ENCODE results near the gene ATP2A3.
"Not testable (repeated sequence)": the region's sequence is repeated elsewhere in the genome, so short reads cannot be mapped to it uniquely, and the experiment has no call there.

The ATP2A3 gene

GRCh38 chr17:3991699-3992098 is 27.5 kb upstream of the ATP2A3 start:
- not testable (repeated sequence) for DNase-seq (ENCODE audit: low read depth)

GRCh38 chr17:3990386-3991127 is 26.3 kb upstream of the ATP2A3 start:
- no peak for DNase-seq (ENCODE audit: low read depth)

- DNase-seq (ENCODE audit: low read depth) = no peak
Measured at GRCh38 chr17:3989041-3989886, 25.0 kb upstream of the ATP2A3 start.

GRCh38 chr17:3988297-3989040 is 24.2 kb upstream of the ATP2A3 start:
- DNase-seq (ENCODE audit: low read depth) = no peak

GRCh38 chr17:3986939-3987335 is 22.7 kb upstream of the ATP2A3 start:
- DNase-seq (ENCODE audit: low read depth) = no peak

- DNase-seq (ENCODE audit: low read depth) = no peak
Measured at GRCh38 chr17:3986270-3986938, 22.2 kb upstream of the ATP2A3 start.

- no peak for DNase-seq (ENCODE audit: low read depth)
Measured at GRCh38 chr17:3985846-3986245, 21.6 kb upstream of the ATP2A3 start.

GRCh38 chr17:3983606-3984484 is 19.6 kb upstream of the ATP2A3 start:
- DNase-seq (ENCODE audit: low read depth) = no peak

- DNase-seq (ENCODE audit: low read depth) = no peak
Measured at GRCh38 chr17:3982541-3983017, 18.3 kb upstream of the ATP2A3 start.

GRCh38 chr17:3982113-3982512 is 17.9 kb upstream of the ATP2A3 start:
- DNase-seq (ENCODE audit: low read depth) = no peak

GRCh38 chr17:3981455-3981854 is 17.2 kb upstream of the ATP2A3 start:
- DNase-seq (ENCODE audit: low read depth) = no peak

GRCh38 chr17:3980381-3981014 is 16.3 kb upstream of the ATP2A3 start:
- DNase-seq (ENCODE audit: low read depth) = no peak

- DNase-seq (ENCODE audit: low read depth) = no peak
Measured at GRCh38 chr17:3979290-3979611, 15.0 kb upstream of the ATP2A3 start.

- DNase-seq (ENCODE audit: low read depth) = no peak
Measured at GRCh38 chr17:3978421-3979289, 14.4 kb upstream of the ATP2A3 start.

GRCh38 chr17:3977387-3977786 is 13.2 kb upstream of the ATP2A3 start:
- no peak for DNase-seq (ENCODE audit: low read depth)

- DNase-seq (ENCODE audit: low read depth) = no peak
Measured at GRCh38 chr17:3976675-3977171, 12.5 kb upstream of the ATP2A3 start.

GRCh38 chr17:3974980-3975379 is 10.7 kb upstream of the ATP2A3 start:
- DNase-seq (ENCODE audit: low read depth) = no peak

- DNase-seq (ENCODE audit: low read depth) = no peak
Measured at GRCh38 chr17:3974138-3974687, 10.0 kb upstream of the ATP2A3 start.

- no peak for DNase-seq (ENCODE audit: low read depth)
Measured at GRCh38 chr17:3973495-3974137, 9.4 kb upstream of the ATP2A3 start.
